Trophoblast cell (in vitro differentiated cells and primary cell): ENCODE measurements around the gene SLC18A3.

Experiments
- DNase-seq, 2 donors: peaks; one replicate each; pipeline ENCODE4 v3.0.0-alpha.2; 2016
- H2AFZ ChIP-seq: 2 replicates; pipeline ENCODE4 v1.6.1; 2013; ENCODE audit warnings: low read length, moderate library complexity, mild to moderate bottlenecking; ENCODE audit not compliant: insufficient read depth, poor library complexity
- H2AK5ac ChIP-seq: 2 replicates; pipeline ENCODE4 v1.6.1; 2013; ENCODE audit warnings: mild to moderate bottlenecking, low read length
- H2BK120ac ChIP-seq: 2 replicates; pipeline ENCODE4 v1.6.1; 2013; ENCODE audit warnings: low read length, mild to moderate bottlenecking, moderate library complexity; ENCODE audit not compliant: insufficient read depth, poor library complexity
- H2BK12ac ChIP-seq: 2 replicates; pipeline ENCODE4 v1.6.1; 2013; ENCODE audit warnings: mild to moderate bottlenecking, low read length, moderate library complexity
- H2BK5ac ChIP-seq: 2 replicates; pipeline ENCODE4 v1.6.1; 2013; ENCODE audit warnings: low read length, low read depth, moderate library complexity, mild to moderate bottlenecking; ENCODE audit not compliant: poor library complexity
- H3K14ac ChIP-seq: 2 replicates; pipeline ENCODE4 v1.6.1; 2013; ENCODE audit warnings: mild to moderate bottlenecking, low read length
- H3K18ac ChIP-seq: 2 replicates; pipeline ENCODE4 v1.6.1; 2013; ENCODE audit warnings: mild to moderate bottlenecking, low read length
- H3K23ac ChIP-seq: 2 replicates; pipeline ENCODE4 v1.6.1; 2013; ENCODE audit warnings: low read length
- H3K27ac ChIP-seq: 2 replicates; pipeline ENCODE4 v1.5.1; 2013; ENCODE audit warnings: low read depth, mild to moderate bottlenecking, inconsistent platforms, low read length, moderate library complexity
- H3K27me3 ChIP-seq: 2 replicates; pipeline ENCODE4 v1.6.1; 2013; ENCODE audit warnings: inconsistent platforms, mild to moderate bottlenecking, low read length, moderate library complexity; ENCODE audit not compliant: insufficient read depth
- H3K36me3 ChIP-seq, 2 experiments: 1 replicate in 1 of 2; 2 replicates in 1 of 2; pipeline ENCODE4 v1.6.1; 2013; ENCODE audit warnings: low read length in 2 of 2, mild to moderate bottlenecking in 2 of 2, moderate library complexity in 1 of 2; ENCODE audit not compliant: insufficient read depth in 2 of 2, control insufficient read depth in 1 of 2
- H3K4ac ChIP-seq: 2 replicates; pipeline ENCODE4 v1.6.1; 2013; ENCODE audit warnings: low read depth, mild to moderate bottlenecking, low read length, moderate library complexity
- H3K4me1 ChIP-seq, 2 experiments: 1 replicate in 1 of 2; 2 replicates in 1 of 2; pipeline ENCODE4 v1.6.1; 2013; ENCODE audit warnings: low read length in 2 of 2, mild to moderate bottlenecking in 2 of 2, moderate library complexity in 1 of 2; ENCODE audit not compliant: insufficient read depth in 2 of 2, control insufficient read depth in 1 of 2
- H3K4me2 ChIP-seq: 2 replicates; pipeline ENCODE4 v1.6.1; 2013; ENCODE audit warnings: inconsistent platforms, mild to moderate bottlenecking, low read length, moderate library complexity
- H3K4me3 ChIP-seq: 2 replicates; pipeline ENCODE4 v1.5.1; 2013; ENCODE audit warnings: mild to moderate bottlenecking, low read depth, low read length, inconsistent platforms
- H3K79me1 ChIP-seq: one replicate; pipeline ENCODE4 v1.6.1; 2013; ENCODE audit warnings: low read length
- H3K79me2 ChIP-seq: 2 replicates; pipeline ENCODE4 v1.6.1; 2013; ENCODE audit warnings: low read length, mild to moderate bottlenecking; ENCODE audit not compliant: control insufficient read depth, insufficient read depth, poor library complexity
- H3K9ac ChIP-seq: 2 replicates; pipeline ENCODE4 v1.6.1; 2013; ENCODE audit warnings: mild to moderate bottlenecking, low read length
- H3K9me3 ChIP-seq: 2 replicates; pipeline ENCODE4 v1.6.1; 2013; ENCODE audit warnings: low read depth, mild to moderate bottlenecking, control low read depth, inconsistent platforms, low read length; ENCODE audit not compliant: insufficient read depth
- H4K12ac ChIP-seq: 2 replicates; pipeline ENCODE4 v1.6.1; 2013; ENCODE audit warnings: low read depth, mild to moderate bottlenecking, low read length, moderate library complexity
- H4K8ac ChIP-seq: 2 replicates; pipeline ENCODE4 v1.6.1; 2013; ENCODE audit warnings: low read depth, mild to moderate bottlenecking, low read length, moderate library complexity
- H4K91ac ChIP-seq: one replicate; pipeline ENCODE4 v1.6.1; 2013; ENCODE audit warnings: low read depth, mild to moderate bottlenecking, low read length, moderate library complexity
- WGBS: extraction: QIAGEN DNeasy Blood & Tissue Kit; methylation state at CpG from one replicate; pipeline ENCODE4 v1.1.7; 2013; ENCODE audit warnings: missing lambda C conversion rate; ENCODE audit not compliant: insufficient read length, insufficient coverage; ENCODE audit errors: extremely low coverage; 5-methylcytosine and 5-hydroxymethylcytosine counted together

SLC18A3 gene

GRCh38 chr10:49618821-49619220 is 8.7 kb downstream of the SLC18A3 start:
- H3K23ac ChIP-seq = no peak overlapping the region
- H3K36me3 ChIP-seq = no peaks in the 10 kb centered on the region
- no peak for DNase-seq
- H2BK120ac ChIP-seq = no peak overlapping the region
- no peak overlapping the region for H3K9ac ChIP-seq
- WGBS = no CpG with 5 or more reads among the region's 2 CpGs
- no peak overlapping the region for H4K8ac ChIP-seq
- H3K9me3 ChIP-seq = peaks cover 5% of the 10 kb centered on the region
- H3K27ac ChIP-seq = no peak overlapping the region
- H3K79me1 ChIP-seq = no peaks in the 10 kb centered on the region
- H3K18ac ChIP-seq = no peak overlapping the region
- no peaks in the 10 kb centered on the region for H3K79me2 ChIP-seq
- peaks cover 22% of the 10 kb centered on the region for H3K27me3 ChIP-seq
- no peak overlapping the region for H4K91ac ChIP-seq
- no peak overlapping the region for H3K14ac ChIP-seq
- no peak overlapping the region for H3K4me2 ChIP-seq
- no peak overlapping the region for H2BK12ac ChIP-seq
- H2BK5ac ChIP-seq = no peak overlapping the region
- H2AK5ac ChIP-seq = no peak overlapping the region
- no peak overlapping the region for H4K12ac ChIP-seq
- no peak overlapping the region for H2AFZ ChIP-seq
- H3K4me1 ChIP-seq = no peaks in the 10 kb centered on the region
- no peak overlapping the region for H3K4me3 ChIP-seq
- H3K4ac ChIP-seq = no peak overlapping the region

DNA sequence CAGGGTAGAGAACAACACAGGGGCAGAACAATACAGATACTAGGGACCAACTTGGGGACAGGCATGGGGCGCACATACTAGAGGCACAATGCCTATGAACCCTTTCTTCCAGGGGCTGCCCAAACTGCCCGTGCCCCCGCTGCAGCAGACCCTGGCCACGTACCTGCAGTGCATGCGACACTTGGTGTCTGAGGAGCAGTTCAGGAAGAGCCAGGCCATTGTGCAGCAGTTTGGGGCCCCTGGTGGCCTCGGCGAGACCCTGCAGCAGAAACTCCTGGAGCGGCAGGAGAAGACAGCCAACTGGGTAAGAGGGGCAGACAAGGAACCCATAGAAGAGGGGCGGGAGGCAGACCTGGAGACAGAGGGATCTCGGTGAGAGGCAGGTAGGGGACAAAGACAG is 9.5 kb downstream of the SLC18A3 start:
- H3K4ac ChIP-seq = no peak overlapping the region
- no CpG with 5 or more reads among the region's 10 CpGs for WGBS
- H3K4me2 ChIP-seq = no peak overlapping the region

DNA sequence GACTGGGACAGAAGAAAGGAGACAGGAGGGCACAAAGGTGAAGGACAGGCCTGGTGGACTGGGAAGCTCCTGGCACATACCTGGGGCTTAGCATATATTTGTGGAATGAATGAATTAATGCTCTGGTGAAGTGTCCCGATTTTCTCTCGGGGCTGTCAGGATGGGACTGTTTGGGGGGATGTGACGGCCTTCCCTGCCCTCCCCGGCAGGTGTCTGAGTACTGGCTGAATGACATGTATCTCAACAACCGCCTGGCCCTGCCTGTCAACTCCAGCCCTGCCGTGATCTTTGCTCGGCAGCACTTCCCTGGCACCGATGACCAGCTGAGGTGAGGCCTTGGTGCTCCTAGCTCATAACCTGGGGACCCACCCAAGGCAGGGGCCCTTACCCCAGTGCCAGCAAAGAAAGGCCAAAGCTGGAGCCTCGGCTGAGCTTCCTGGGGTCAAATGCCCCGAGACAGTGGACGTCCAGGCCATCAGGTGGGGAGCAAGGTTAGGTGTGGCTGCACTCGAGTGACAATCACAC is 10.2 kb downstream of the SLC18A3 start:
- H2AK5ac ChIP-seq = no peak overlapping the region
- no peak overlapping the region for H3K14ac ChIP-seq
- H3K27ac ChIP-seq = no peak overlapping the region
- no peak overlapping the region for H3K4me2 ChIP-seq
- no CpG with 5 or more reads among the region's 12 CpGs for WGBS
- H3K27me3 ChIP-seq = peaks cover 9% of the 10 kb centered on the region
- H2BK12ac ChIP-seq = no peak overlapping the region
- no peaks in the 10 kb centered on the region for H3K79me1 ChIP-seq
- DNase-seq = no peak
- no peaks in the 10 kb centered on the region for H3K4me1 ChIP-seq
- no peak overlapping the region for H3K9ac ChIP-seq
- H2AFZ ChIP-seq = no peak overlapping the region
- H3K36me3 ChIP-seq = no peaks in the 10 kb centered on the region
- H2BK120ac ChIP-seq = no peak overlapping the region
- H2BK5ac ChIP-seq = no peak overlapping the region
- H3K4me3 ChIP-seq = no peak overlapping the region
- no peaks in the 10 kb centered on the region for H3K79me2 ChIP-seq
- H3K23ac ChIP-seq = no peak overlapping the region
- no peak overlapping the region for H4K8ac ChIP-seq
- no peak overlapping the region for H3K4ac ChIP-seq
- peaks cover 3% of the 10 kb centered on the region for H3K9me3 ChIP-seq
- H4K91ac ChIP-seq = no peak overlapping the region
- no peak overlapping the region for H4K12ac ChIP-seq
- no peak overlapping the region for H3K18ac ChIP-seq

More for the DNA sequence above, 9.5 kb downstream of the SLC18A3 start:
- H4K91ac ChIP-seq = no peak overlapping the region
- H4K8ac ChIP-seq = no peak overlapping the region
- no peaks in the 10 kb centered on the region for H3K79me1 ChIP-seq
- no peak overlapping the region for H3K14ac ChIP-seq
- no peaks in the 10 kb centered on the region for H3K79me2 ChIP-seq
- no peak overlapping the region for H2BK120ac ChIP-seq
- H3K27ac ChIP-seq = no peak overlapping the region
- H2AK5ac ChIP-seq = no peak overlapping the region
- H2BK5ac ChIP-seq = no peak overlapping the region
- peaks cover 4% of the 10 kb centered on the region for H3K9me3 ChIP-seq
- H3K23ac ChIP-seq = no peak overlapping the region
- no peak for DNase-seq
- H3K18ac ChIP-seq = no peak overlapping the region
- H3K4me3 ChIP-seq = no peak overlapping the region
- H3K9ac ChIP-seq = no peak overlapping the region
- no peak overlapping the region for H4K12ac ChIP-seq
- no peaks in the 10 kb centered on the region for H3K36me3 ChIP-seq
- no peak overlapping the region for H2AFZ ChIP-seq
- peaks cover 16% of the 10 kb centered on the region for H3K27me3 ChIP-seq
- no peaks in the 10 kb centered on the region for H3K4me1 ChIP-seq
- H2BK12ac ChIP-seq = no peak overlapping the region

GRCh38 chr10:49620841-49621378 is 10.8 kb downstream of the SLC18A3 start:
- WGBS = no CpG with 5 or more reads among the region's 6 CpGs
- H3K18ac ChIP-seq = no peak overlapping the region

More at GRCh38 chr10:49620841-49621378, 10.8 kb downstream of the SLC18A3 start:
- H4K91ac ChIP-seq = no peak overlapping the region
- H3K79me2 ChIP-seq = no peaks in the 10 kb centered on the region
- H3K27ac ChIP-seq = no peak overlapping the region
- H3K23ac ChIP-seq = no peak overlapping the region
- no peak overlapping the region for H2AK5ac ChIP-seq
- H4K12ac ChIP-seq = no peak overlapping the region
- H3K4me1 ChIP-seq = no peaks in the 10 kb centered on the region
- no peaks in the 10 kb centered on the region for H3K79me1 ChIP-seq
- H3K14ac ChIP-seq = no peak overlapping the region
- no peak overlapping the region for H3K4me3 ChIP-seq
- H3K9ac ChIP-seq = no peak overlapping the region
- H3K4me2 ChIP-seq = no peak overlapping the region
- H2AFZ ChIP-seq = no peak overlapping the region
- no peak overlapping the region for H2BK12ac ChIP-seq
- H4K8ac ChIP-seq = no peak overlapping the region
- no peak overlapping the region for H2BK120ac ChIP-seq
- H3K4ac ChIP-seq = no peak overlapping the region
- H3K36me3 ChIP-seq = no peaks in the 10 kb centered on the region
- peaks cover 4% of the 10 kb centered on the region for H3K27me3 ChIP-seq
- no peak for DNase-seq
- no peak overlapping the region for H2BK5ac ChIP-seq
- peaks cover 3% of the 10 kb centered on the region for H3K9me3 ChIP-seq
